Neural cell (in vitro differentiated cells): ENCODE data around the gene TBC1D9.

Source experiments
- CTCF ChIP-seq: fragments of 450-650 bp; IDR thresholded peaks from 2 replicates; pipeline ENCODE4 v1.5.1; 2014; ENCODE audit warnings: antibody characterized with exemption, mild to moderate bottlenecking, moderate library complexity; ENCODE audit not compliant: poor library complexity, severe bottlenecking
- EP300 ChIP-seq: fragments of 450-650 bp; conservative IDR thresholded peaks from 2 replicates; pipeline ENCODE4 v1.6.1; 2014; ENCODE audit warnings: antibody characterized with exemption, mild to moderate bottlenecking, moderate library complexity; ENCODE audit not compliant: poor library complexity, severe bottlenecking
- EZH2 ChIP-seq: fragments of 200-600, 300-800 bp; shearing (Covaris generic), sonication (generic); IDR thresholded peaks from 2 replicates; pipeline ENCODE4 v1.6.1; 2014; ENCODE audit warnings: antibody characterized with exemption, low read length, borderline replicate concordance, mild to moderate bottlenecking; ENCODE audit not compliant: insufficient read depth, poor library complexity, severe bottlenecking
- POLR2AphosphoS5 ChIP-seq: IDR thresholded peaks from 2 replicates; pipeline ENCODE4 v1.6.1; 2012
- REST ChIP-seq: IDR thresholded peaks from 2 replicates; pipeline ENCODE4 v1.6.1; 2012; ENCODE audit warnings: borderline replicate concordance

- TF ChIP-seq CTCF = no peak
- no peak for TF ChIP-seq POLR2AphosphoS5
- TF ChIP-seq EZH2 = no peak
- no peak for TF ChIP-seq EP300
- no peak for TF ChIP-seq REST
These were observed 102.3 kb downstream of the TBC1D9 start for GRCh38 chr4:140653718-140654494.
